Cardiac muscle cell (in vitro differentiated cells and primary cell): Measurements from ENCODE around the gene CD300A. TPM values are rescaled to one million over a fixed set of nuclear protein-coding genes. Genes with fewer than 3 reads are reported as not detected.

Experiments used
- DNase-seq, 2 donors: peaks; one replicate each; pipeline versions ENCODE4 v3.0.0 to v3.0.0-alpha.2; 2010 to 2017; ENCODE audit warnings: low read depth in 1 of 2, low spot score in 1 of 2
- H3K27ac ChIP-seq: fragments of 200-600 bp; sonication (generic); 2 replicates; pipeline ENCODE4 v1.5.1; 2016
- H3K27me3 ChIP-seq: fragments of 200-600 bp; sonication (generic); 2 replicates; pipeline ENCODE4 v1.6.0; 2016; ENCODE audit warnings: control low read depth
- H3K36me3 ChIP-seq: fragments of 200-600 bp; sonication (generic); 2 replicates; pipeline ENCODE4 v1.5.1; 2016; ENCODE audit warnings: control low read depth
- H3K4me1 ChIP-seq: fragments of 200-600 bp; sonication (generic); 2 replicates; pipeline ENCODE4 v1.8.1; 2017; ENCODE audit warnings: low read depth, mild to moderate bottlenecking, mixed run types
- H3K4me3 ChIP-seq: fragments of 200-600 bp; sonication (generic); 2 replicates; pipeline ENCODE4 v1.5.1; 2016; ENCODE audit warnings: mild to moderate bottlenecking
- H3K9me3 ChIP-seq: fragments of 200-600 bp; sonication (generic); 2 replicates; pipeline ENCODE4 v1.5.1; 2017; ENCODE audit warnings: low read depth, mild to moderate bottlenecking, control low read depth
- CTCF ChIP-seq: IDR thresholded peaks from 2 replicates; pipeline ENCODE4 v1.5.1; 2012; ENCODE audit warnings: low read depth, mild to moderate bottlenecking, low read length
- polyA plus RNA-seq: library from polyadenylated mRNA; unstranded; fragments of >200 nt; fragmentation: Nextera tagmentation; extraction: Ambion mirVana; gene quantifications from 2 replicates; pipeline ENCODE4 v1.2.1, GENCODE V29; 2016
- total RNA-seq: library from RNA; depleted of rRNA; stranded (reverse); fragments of >200 nt; gene quantifications from 2 replicates; pipeline ENCODE4 v1.2.3, GENCODE V29; 2016

The CD300A gene
- total and polyA plus RNA-seq, 2 experiments from 2014 or later, result 2.6 to 2.7 TPM

GRCh38 chr17:74447628-74448159 lies 18.7 kb upstream of the CD300A start:
- TF ChIP-seq CTCF, result no peak
- no peak overlapping the region for H3K4me3 ChIP-seq
- peaks cover 11% of the 10 kb centered on the region for H3K36me3 ChIP-seq
- no peaks in the 10 kb centered on the region for H3K27me3 ChIP-seq
- no peak overlapping the region for H3K27ac ChIP-seq
- H3K4me1 ChIP-seq, result peaks cover 20% of the 10 kb centered on the region
- DNase-seq, result no peak
- no peaks in the 10 kb centered on the region for H3K9me3 ChIP-seq

GRCh38 chr17:74448756-74449155 lies 17.7 kb upstream of the CD300A start:
- peaks cover 10% of the 10 kb centered on the region for H3K4me1 ChIP-seq
- TF ChIP-seq CTCF, result no peak
- H3K36me3 ChIP-seq, result peaks cover 11% of the 10 kb centered on the region
- DNase-seq, result no peak
- H3K9me3 ChIP-seq, result no peaks in the 10 kb centered on the region
- H3K27me3 ChIP-seq, result no peaks in the 10 kb centered on the region
- no peak overlapping the region for H3K4me3 ChIP-seq
- no peak overlapping the region for H3K27ac ChIP-seq

GRCh38 chr17:74449306-74449705 lies 17.1 kb upstream of the CD300A start:
- H3K36me3 ChIP-seq, result peaks cover 7% of the 10 kb centered on the region
- no peaks in the 10 kb centered on the region for H3K9me3 ChIP-seq
- no peak for DNase-seq
- no peak for TF ChIP-seq CTCF
- no peak overlapping the region for H3K4me3 ChIP-seq
- peaks cover 6% of the 10 kb centered on the region for H3K4me1 ChIP-seq
- no peak overlapping the region for H3K27ac ChIP-seq
- H3K27me3 ChIP-seq, result no peaks in the 10 kb centered on the region

GRCh38 chr17:74449773-74450172 lies 16.7 kb upstream of the CD300A start:
- no peak for TF ChIP-seq CTCF
- no peak for DNase-seq
- no peaks in the 10 kb centered on the region for H3K9me3 ChIP-seq
- no peaks in the 10 kb centered on the region for H3K27me3 ChIP-seq
- peaks cover 7% of the 10 kb centered on the region for H3K4me1 ChIP-seq
- no peak overlapping the region for H3K27ac ChIP-seq
- H3K4me3 ChIP-seq, result no peak overlapping the region
- H3K36me3 ChIP-seq, result peaks cover 7% of the 10 kb centered on the region

GRCh38 chr17:74450231-74450630 lies 16.2 kb upstream of the CD300A start:
- no peak for TF ChIP-seq CTCF
- Histone ChIP-seq H3K36me3 (peaks cover 7% of the 10 kb centered on the region), H3K4me1 (peaks cover 8% of the 10 kb centered on the region), H3K27ac (no peak overlapping the region), H3K27me3 (no peaks in the 10 kb centered on the region), H3K9me3 (no peaks in the 10 kb centered on the region), H3K4me3 (no peak overlapping the region)
- DNase-seq, result no peak

GRCh38 chr17:74450925-74451403 lies 15.5 kb upstream of the CD300A start:
- DNase-seq, result no peak
- Histone ChIP-seq H3K4me1 (peaks cover 8% of the 10 kb centered on the region), H3K27ac (no peak overlapping the region), H3K27me3 (no peaks in the 10 kb centered on the region), H3K9me3 (no peaks in the 10 kb centered on the region), H3K36me3 (peaks cover 7% of the 10 kb centered on the region), H3K4me3 (no peak overlapping the region)
- TF ChIP-seq CTCF, result no peak
